HAP-1 (cell line): ENCODE data around the gene ATP5PO.

ENCODE experiments used
- DNase-seq, 2 experiments: peaks; one replicate each; pipeline ENCODE4 v3.0.0-alpha.2; 2016 to 2020; ENCODE audit warnings: low spot score in 2 of 2
- H3K27me3 ChIP-seq: fragments of 250-450 bp; sonication (Bioruptor Pico); 2 replicates; pipeline ENCODE4 v1.5.1; 2020; ENCODE audit warnings: low read depth, mild to moderate bottlenecking, moderate library complexity
- H3K36me3 ChIP-seq: fragments of 250-450 bp; sonication (Bioruptor Pico); replicated peaks from 2 replicates; pipeline ENCODE4 v1.5.1; 2020; ENCODE audit warnings: mild to moderate bottlenecking
- H3K4me1 ChIP-seq: fragments of 250-450 bp; sonication (Bioruptor Pico); 2 replicates; pipeline ENCODE4 v1.5.1; 2020; ENCODE audit warnings: mild to moderate bottlenecking
- H3K4me3 ChIP-seq: fragments of 250-450 bp; sonication (Bioruptor Pico); 2 replicates; pipeline ENCODE4 v1.5.1; 2020; ENCODE audit warnings: mild to moderate bottlenecking, moderate library complexity
- H3K9me3 ChIP-seq: fragments of 250-450 bp; sonication (Bioruptor Pico); 2 replicates; pipeline ENCODE4 v1.5.1; 2020; ENCODE audit warnings: mild to moderate bottlenecking, moderate library complexity
- in situ Hi-C: fragments of 300-500 bp; cut with MboI; formaldehyde crosslinking; loops from 3 replicates; pipeline ENCODE4 v1.14.3; 2020; ENCODE audit warnings: low sequenced_read_pairs, inconsistent platforms, mixed read lengths

ATP5PO gene

GRCh38 chr21:33902349-33902748 lies 13.3 kb downstream of the ATP5PO start:
- Histone ChIP-seq H3K27me3 (no peaks in the 10 kb centered on the region), H3K4me1 (no peaks in the 10 kb centered on the region), H3K4me3 (no peak overlapping the region), H3K36me3 (peaks cover 57% of the 10 kb centered on the region), H3K9me3 (no peaks in the 10 kb centered on the region)
- DNase-seq = no peak
- in situ Hi-C loops = loop anchor here (25.0 kb wide), 1 partner anchor 710 kb away; the partner anchor contains the start of gene RCAN1

- H3K36me3 ChIP-seq = peaks cover 50% of the 10 kb centered on the region
- no peaks in the 10 kb centered on the region for H3K27me3 ChIP-seq
- H3K4me3 ChIP-seq = no peak overlapping the region
- H3K9me3 ChIP-seq = no peaks in the 10 kb centered on the region
- H3K4me1 ChIP-seq = no peaks in the 10 kb centered on the region
- in situ Hi-C loops = loop anchor here (25.0 kb wide), 1 partner anchor 711 kb away; the partner anchor contains the start of gene RCAN1
- peak; percentile 43 to 50 for DNase-seq
Observed at GRCh38 chr21:33901412-33902288, 14.0 kb downstream of the ATP5PO start.

GRCh38 chr21:33899199-33899598 lies 16.4 kb downstream of the ATP5PO start:
- in situ Hi-C loops = no loop called here
- no peak for DNase-seq

GRCh38 chr21:33898586-33898985 lies 17.0 kb downstream of the ATP5PO start:
- H3K36me3 ChIP-seq = peaks cover 21% of the 10 kb centered on the region
- in situ Hi-C loops = no loop called here
- H3K9me3 ChIP-seq = no peaks in the 10 kb centered on the region
- H3K27me3 ChIP-seq = no peaks in the 10 kb centered on the region
- no peak for DNase-seq
- no peak overlapping the region for H3K4me3 ChIP-seq
- H3K4me1 ChIP-seq = peaks cover 9% of the 10 kb centered on the region

More at GRCh38 chr21:33899199-33899598, 16.4 kb downstream of the ATP5PO start:
- Histone ChIP-seq H3K9me3 (no peaks in the 10 kb centered on the region), H3K27me3 (no peaks in the 10 kb centered on the region), H3K4me3 (no peak overlapping the region), H3K36me3 (peaks cover 27% of the 10 kb centered on the region), H3K4me1 (peaks cover 8% of the 10 kb centered on the region)

DNA sequence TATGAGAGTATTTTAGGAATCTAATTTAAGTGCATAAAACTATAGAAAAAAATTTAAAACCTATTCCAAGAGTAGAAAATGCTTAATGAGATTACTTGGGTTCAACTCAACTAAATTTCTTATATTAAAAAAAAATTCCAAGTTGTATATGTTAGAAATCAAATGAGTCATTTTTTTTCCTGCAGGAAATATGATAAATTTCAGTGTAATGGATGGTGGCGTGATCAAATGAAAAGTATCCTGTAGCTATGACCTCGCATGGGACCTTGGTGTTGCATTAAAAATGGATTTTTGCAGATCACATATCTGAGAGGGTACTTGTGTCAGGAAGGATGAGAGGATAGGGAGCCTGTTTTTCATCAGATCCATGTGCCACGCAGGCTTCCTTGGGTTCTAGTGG lies 17.9 kb downstream of the ATP5PO start:
- Histone ChIP-seq H3K9me3 (no peaks in the 10 kb centered on the region), H3K4me3 (no peak overlapping the region), H3K27me3 (no peaks in the 10 kb centered on the region), H3K36me3 (peaks cover 12% of the 10 kb centered on the region), H3K4me1 (peaks cover 9% of the 10 kb centered on the region)
- DNase-seq = no peak
- in situ Hi-C loops = no loop called here

- H3K36me3 ChIP-seq = peaks cover 7% of the 10 kb centered on the region
- H3K9me3 ChIP-seq = no peaks in the 10 kb centered on the region
- no peak for DNase-seq
- H3K4me3 ChIP-seq = no peak overlapping the region
- H3K27me3 ChIP-seq = no peaks in the 10 kb centered on the region
- H3K4me1 ChIP-seq = peaks cover 9% of the 10 kb centered on the region
- in situ Hi-C loops = no loop called here
Observed at GRCh38 chr21:33897098-33897497, 18.5 kb downstream of the ATP5PO start.

DNA sequence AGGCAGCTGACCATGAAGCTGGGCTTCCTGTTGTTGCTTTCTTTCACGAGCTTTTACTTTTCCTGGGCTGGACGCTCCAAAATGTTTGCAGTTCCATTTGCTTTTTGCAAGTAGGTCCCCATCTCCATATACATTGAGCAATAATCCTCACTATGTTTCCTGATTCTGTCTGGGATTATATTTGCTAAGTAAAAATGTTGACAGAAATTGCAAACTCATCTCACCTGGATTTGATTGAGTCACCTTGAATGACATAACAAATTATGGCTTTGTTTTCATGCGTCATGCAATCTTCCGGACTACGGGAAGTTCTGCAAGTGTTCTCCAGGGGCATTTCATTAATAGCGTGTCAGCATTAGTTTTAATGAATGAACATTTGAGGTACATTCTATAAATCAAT lies 18.9 kb downstream of the ATP5PO start:
- Histone ChIP-seq H3K36me3 (peaks cover 3% of the 10 kb centered on the region), H3K9me3 (no peaks in the 10 kb centered on the region), H3K27me3 (no peaks in the 10 kb centered on the region), H3K4me3 (no peak overlapping the region), H3K4me1 (peaks cover 9% of the 10 kb centered on the region)
- no peak for DNase-seq
- in situ Hi-C loops = no loop called here

DNA sequence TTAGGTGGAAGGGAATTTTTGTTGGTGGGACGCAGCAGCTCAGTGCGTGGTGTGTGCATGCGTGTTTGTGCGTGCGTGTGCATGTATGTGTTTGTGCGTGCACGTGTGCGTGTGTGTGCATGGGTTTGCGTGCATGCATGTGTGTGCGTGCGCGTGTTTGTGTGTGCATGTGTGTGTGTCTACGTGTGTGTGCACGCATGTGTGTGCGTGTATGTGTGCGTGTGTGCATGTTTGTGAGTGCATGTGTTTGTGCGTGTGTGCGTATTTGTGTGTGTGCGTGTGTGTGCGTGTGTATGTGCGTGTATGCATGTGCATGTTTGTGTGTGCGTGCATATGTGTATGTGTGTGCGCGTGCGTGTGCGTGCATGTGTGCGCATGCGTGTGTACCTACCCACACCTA lies 20.2 kb downstream of the ATP5PO start:
- Histone ChIP-seq H3K4me1 (peaks cover 9% of the 10 kb centered on the region), H3K27me3 (no peaks in the 10 kb centered on the region), H3K36me3 (no peaks in the 10 kb centered on the region; the same call in 1 of the 2 replicates), H3K9me3 (no peaks in the 10 kb centered on the region), H3K4me3 (no peak overlapping the region)
- in situ Hi-C loops = no loop called here
- DNase-seq = no peak

DNA sequence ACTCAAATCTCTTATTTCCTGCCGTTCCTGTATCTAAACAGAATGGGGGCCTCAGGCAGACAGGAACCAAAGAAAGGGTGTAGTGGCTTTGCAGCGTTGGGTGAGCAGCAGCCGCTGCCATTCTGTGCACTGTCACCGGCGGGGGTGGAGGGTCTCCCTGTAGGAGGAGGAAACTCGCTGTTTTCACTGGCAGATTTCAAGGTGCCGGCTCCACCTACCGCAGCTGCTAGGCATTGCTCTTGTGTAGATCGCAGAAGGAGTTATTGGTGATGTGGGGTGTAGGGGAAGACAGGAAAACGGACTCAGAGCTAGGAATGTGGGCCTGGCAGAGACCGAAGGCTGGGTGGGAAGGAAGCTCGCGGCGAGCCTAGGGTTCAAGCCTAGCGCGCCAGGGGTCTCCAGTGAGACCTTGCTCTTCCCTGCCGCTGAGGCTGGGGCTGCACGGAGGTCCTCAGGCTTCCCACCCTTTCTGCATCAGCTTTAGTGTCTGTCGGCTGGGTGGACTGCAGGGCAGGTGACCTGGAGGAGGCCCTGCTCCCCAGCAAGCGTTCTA lies 20.8 kb downstream of the ATP5PO start:
- in situ Hi-C loops = no loop called here
- Histone ChIP-seq H3K4me1 (peaks cover 9% of the 10 kb centered on the region), H3K9me3 (no peaks in the 10 kb centered on the region), H3K4me3 (no peak overlapping the region), H3K36me3 (no peaks in the 10 kb centered on the region; the same call in 1 of the 2 replicates), H3K27me3 (no peaks in the 10 kb centered on the region)
- peak; percentile 91 to 93 for DNase-seq

- DNase-seq = no peak
- in situ Hi-C loops = no loop called here
- H3K27me3 ChIP-seq = no peaks in the 10 kb centered on the region
- no peaks in the 10 kb centered on the region for H3K36me3 ChIP-seq
- H3K9me3 ChIP-seq = no peaks in the 10 kb centered on the region
- H3K4me3 ChIP-seq = no peak overlapping the region
- peaks cover 9% of the 10 kb centered on the region for H3K4me1 ChIP-seq
Observed at GRCh38 chr21:33893917-33894316, 21.7 kb downstream of the ATP5PO start.

- no peaks in the 10 kb centered on the region for H3K27me3 ChIP-seq
- no peak overlapping the region for H3K4me3 ChIP-seq
- peaks cover 9% of the 10 kb centered on the region for H3K4me1 ChIP-seq
- in situ Hi-C loops = no loop called here
- no peaks in the 10 kb centered on the region for H3K36me3 ChIP-seq
- H3K9me3 ChIP-seq = no peaks in the 10 kb centered on the region
- peak in 1 of 2 experiments; percentile 56 for DNase-seq
Observed at GRCh38 chr21:33892853-33893252, 22.8 kb downstream of the ATP5PO start.

DNA sequence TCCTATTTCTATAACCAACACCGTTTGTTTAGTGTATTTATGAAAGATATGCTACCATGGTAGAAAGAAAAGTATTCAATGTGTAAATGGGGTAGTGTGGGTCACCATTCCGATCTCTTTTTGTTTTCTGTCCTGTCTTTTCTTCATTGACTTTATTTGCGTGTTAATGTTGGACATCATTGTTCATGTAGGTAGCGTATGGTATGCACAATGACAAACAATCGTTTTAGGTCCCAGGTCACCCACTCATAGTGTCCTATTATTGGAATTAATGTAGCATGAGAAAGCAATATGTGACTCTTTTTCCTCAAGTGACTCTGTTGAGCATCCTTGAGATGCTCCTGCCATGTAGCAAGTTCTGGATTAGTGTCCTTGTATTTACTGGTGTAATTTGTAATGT lies 25.4 kb downstream of the ATP5PO start:
- in situ Hi-C loops = no loop called here
- Histone ChIP-seq H3K4me3 (no peak overlapping the region), H3K4me1 (peaks cover 9% of the 10 kb centered on the region), H3K27me3 (no peaks in the 10 kb centered on the region), H3K36me3 (no peaks in the 10 kb centered on the region), H3K9me3 (no peaks in the 10 kb centered on the region)
- no peak for DNase-seq

GRCh38 chr21:33886321-33886720 lies 29.3 kb downstream of the ATP5PO start:
- Histone ChIP-seq H3K36me3 (no peaks in the 10 kb centered on the region), H3K4me3 (no peak overlapping the region), H3K27me3 (no peaks in the 10 kb centered on the region), H3K4me1 (peaks cover 5% of the 10 kb centered on the region; the same call in 1 of the 2 replicates), H3K9me3 (no peaks in the 10 kb centered on the region)
- DNase-seq = no peak
- in situ Hi-C loops = no loop called here

DNA sequence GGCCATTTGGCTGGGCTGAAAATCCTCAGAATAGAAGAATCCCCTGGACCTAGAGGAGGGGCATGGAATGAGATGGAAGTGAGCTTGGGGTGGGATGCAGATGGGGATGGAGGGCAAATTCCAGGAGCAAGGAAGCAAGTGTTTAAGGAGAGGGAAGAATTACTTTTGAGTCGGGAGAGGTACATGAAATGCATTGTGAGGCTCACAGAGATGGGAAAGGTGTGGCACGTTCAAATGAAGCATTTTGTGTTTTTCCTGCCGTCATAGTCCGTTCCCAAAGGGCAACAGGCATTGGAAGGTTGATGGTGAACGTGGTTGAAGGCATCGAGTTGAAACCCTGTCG lies 30.5 kb downstream of the ATP5PO start:
- Histone ChIP-seq H3K9me3 (no peaks in the 10 kb centered on the region), H3K4me3 (no peak overlapping the region), H3K27me3 (no peaks in the 10 kb centered on the region), H3K4me1 (peaks cover 5% of the 10 kb centered on the region; the same call in 1 of the 2 replicates), H3K36me3 (no peaks in the 10 kb centered on the region)
- in situ Hi-C loops = no loop called here
- no peak for DNase-seq
